ENCODE results near the gene EIF1.
A peak's percentile ranks its signal among the peaks of the same experiment; 100 is the strongest.

The EIF1 gene

DNA sequence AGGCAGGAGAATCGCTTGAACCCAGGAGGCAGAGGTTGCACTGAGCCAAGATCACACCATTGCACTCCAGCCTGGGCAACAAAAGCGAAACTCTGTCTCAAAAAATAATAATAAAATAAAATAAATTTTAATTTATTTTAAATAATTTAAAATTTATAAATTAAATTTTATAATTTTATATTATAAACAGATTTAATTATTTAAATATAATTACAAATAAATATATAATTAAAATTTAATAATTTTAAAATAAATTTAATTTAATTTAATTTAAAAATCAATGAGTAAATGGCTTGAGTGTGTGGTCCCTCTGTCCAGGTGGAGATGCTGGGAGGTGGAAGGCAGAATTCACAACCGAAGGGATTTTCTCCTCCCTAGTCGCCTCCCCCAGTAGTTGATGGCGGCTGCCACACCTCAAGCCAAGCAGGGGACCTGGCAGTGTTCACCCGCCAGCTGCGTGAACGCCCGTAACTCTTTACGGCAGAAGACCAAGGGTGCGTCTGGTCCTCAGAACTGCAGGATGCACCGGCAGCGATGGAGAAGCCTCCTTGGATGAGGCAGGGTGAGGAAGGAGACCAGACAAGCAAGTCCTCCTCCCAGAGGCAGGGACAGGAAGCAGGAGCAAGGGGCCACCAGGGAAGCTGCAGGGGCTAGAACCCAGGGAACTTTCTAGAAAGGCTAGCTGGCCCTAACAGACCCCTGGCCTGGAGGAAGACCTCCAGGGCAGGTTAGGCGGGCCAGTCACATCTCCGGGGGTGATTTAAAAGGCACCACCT lies 41.5 kb upstream of the EIF1 start:
- POLR2A ChIA-PET (ENCODE audit: low non-redundant PET) = interaction anchor here (0.5 kb wide), 1 partner anchor 92 kb away, joined by 3 read pairs; no protein-coding TSS in a partner anchor
- no peak for TF ChIP-seq CTCF (conservative IDR thresholded peaks at IDR 0.05; ENCODE audit: low read depth)
- DNase-seq (ENCODE audit: low spot score) = no peak
- CTCF ChIA-PET = interaction anchor here (0.5 to 13.5 kb wide), 13 partner anchors 16 to 1072 kb away, joined by 3 to 321 read pairs (median 5); partner anchors contain the start of gene KRT9
- H3K27ac ChIP-seq = peak overlapping the region; percentile 100

- peak; percentile 72 for TF ChIP-seq CTCF (conservative IDR thresholded peaks at IDR 0.05; ENCODE audit: low read depth)
- ChIA-PET CTCF (interaction anchor here (0.6 to 13.5 kb wide), 30 partner anchors 10 to 776 kb away, joined by 3 to 321 read pairs (median 4); partner anchors contain the start of gene KRT9), POLR2A (ENCODE audit: low non-redundant PET) (interaction anchor here (0.5 to 0.6 kb wide), 2 partner anchors 64 to 93 kb away, joined by 3 to 10 read pairs; no protein-coding TSS in a partner anchor)
- peak overlapping the region; percentile 100 for H3K27ac ChIP-seq
- DNase-seq (ENCODE audit: low spot score) = peak; percentile 55
These were observed 40.7 kb upstream of the EIF1 start for GRCh38 chr17:41647940-41648410.

DNA sequence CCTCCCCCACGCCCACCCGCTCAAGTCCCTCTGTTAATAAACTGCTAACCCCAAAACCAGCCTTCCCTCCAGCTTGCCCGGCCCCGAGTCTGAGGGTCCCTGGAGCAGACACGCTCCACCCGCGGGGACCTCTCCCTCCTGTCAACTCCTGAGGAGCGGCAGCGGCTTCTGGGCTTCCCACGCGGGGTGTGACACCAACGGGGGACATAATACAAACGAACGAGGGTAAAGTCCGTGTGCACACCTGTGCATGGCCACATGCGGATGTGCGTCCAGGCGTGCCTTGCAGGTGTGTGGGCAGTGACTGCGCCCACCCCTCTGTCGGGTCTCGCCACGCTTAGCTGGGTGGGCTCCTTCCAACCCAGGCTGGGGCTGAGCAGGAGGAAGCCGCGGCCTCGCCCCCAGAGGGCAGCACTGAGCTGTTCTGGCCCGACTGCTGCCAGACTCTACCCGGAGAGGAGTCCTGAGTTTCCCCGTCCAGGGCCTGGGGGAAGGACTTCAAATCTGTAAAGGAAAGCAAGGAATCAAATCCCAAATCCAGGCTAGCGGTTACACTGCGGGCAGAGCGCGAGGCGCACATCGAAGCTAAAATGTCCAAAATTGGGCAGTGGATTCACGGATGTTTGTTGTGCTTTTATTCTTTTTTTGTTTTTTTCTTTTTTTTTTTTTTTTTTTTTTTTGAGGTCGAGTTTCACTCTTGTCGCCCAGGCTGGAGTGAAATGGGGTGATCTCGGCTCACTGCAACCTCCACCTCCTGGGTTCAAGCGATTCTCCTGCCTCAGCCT lies 40.1 kb upstream of the EIF1 start:
- ChIA-PET CTCF (interaction anchor here (0.6 to 13.5 kb wide), 36 partner anchors 9 to 1184 kb away, joined by 3 to 321 read pairs (median 3); no protein-coding TSS in a partner anchor), POLR2A (ENCODE audit: low non-redundant PET) (no interaction called here)
- TF ChIP-seq CTCF (conservative IDR thresholded peaks at IDR 0.05; ENCODE audit: low read depth) = peak; percentile 85
- peak; percentile 76 for DNase-seq (ENCODE audit: low spot score)
- peak overlapping the region; percentile 100 for H3K27ac ChIP-seq

DNA sequence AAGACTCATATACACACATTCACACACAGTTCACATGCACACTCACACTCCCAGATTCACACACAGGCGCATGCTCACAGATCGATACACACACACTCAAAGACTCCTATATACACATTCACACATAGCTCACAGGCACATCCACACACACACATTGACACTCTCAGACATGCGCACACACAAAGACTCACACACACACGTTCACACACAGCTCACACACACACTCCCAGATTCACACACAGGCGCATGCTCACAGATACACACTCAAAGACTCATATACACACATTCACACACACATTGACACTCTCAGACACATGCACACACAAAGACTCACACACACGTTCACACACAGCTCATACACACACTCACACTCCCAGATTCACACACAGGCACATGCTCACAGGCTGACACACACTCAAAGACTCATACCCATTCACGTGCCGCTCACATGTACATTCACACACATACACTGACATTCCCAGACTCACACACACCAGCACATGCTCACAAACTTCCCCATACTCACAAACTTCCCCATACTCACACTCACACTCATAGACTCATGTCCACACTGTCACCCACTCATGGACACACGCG lies 38.7 kb upstream of the EIF1 start:
- H3K27ac ChIP-seq = peak overlapping the region; percentile 100
- CTCF ChIA-PET = interaction anchor here (2.6 to 13.5 kb wide), 2 partner anchors 14 to 101 kb away, joined by 11 to 321 read pairs; no protein-coding TSS in a partner anchor
- TF ChIP-seq CTCF (conservative IDR thresholded peaks at IDR 0.05; ENCODE audit: low read depth) = no peak
- no peak for DNase-seq (ENCODE audit: low spot score)
- POLR2A ChIA-PET (ENCODE audit: low non-redundant PET) = interaction anchor here (1.2 kb wide), 1 partner anchor 13 kb away, joined by 3 read pairs; no protein-coding TSS in a partner anchor

- POLR2A ChIA-PET (ENCODE audit: low non-redundant PET) = interaction anchor here (0.7 to 1.4 kb wide), 5 partner anchors 10 to 70 kb away, joined by 3 to 7 read pairs (median 5); partner anchors contain the start of gene EIF1
- DNase-seq (ENCODE audit: low spot score) = no peak
- H3K27ac ChIP-seq = peak overlapping the region; percentile 100
- CTCF ChIA-PET = interaction anchor here (0.5 to 13.5 kb wide), 3 partner anchors 13 to 322 kb away, joined by 3 to 321 read pairs (median 11); no protein-coding TSS in a partner anchor
- no peak for TF ChIP-seq CTCF (conservative IDR thresholded peaks at IDR 0.05; ENCODE audit: low read depth)
These were observed 37.7 kb upstream of the EIF1 start for GRCh38 chr17:41650794-41651624.
